ENCODE results near the gene ELOVL5.

DNA sequence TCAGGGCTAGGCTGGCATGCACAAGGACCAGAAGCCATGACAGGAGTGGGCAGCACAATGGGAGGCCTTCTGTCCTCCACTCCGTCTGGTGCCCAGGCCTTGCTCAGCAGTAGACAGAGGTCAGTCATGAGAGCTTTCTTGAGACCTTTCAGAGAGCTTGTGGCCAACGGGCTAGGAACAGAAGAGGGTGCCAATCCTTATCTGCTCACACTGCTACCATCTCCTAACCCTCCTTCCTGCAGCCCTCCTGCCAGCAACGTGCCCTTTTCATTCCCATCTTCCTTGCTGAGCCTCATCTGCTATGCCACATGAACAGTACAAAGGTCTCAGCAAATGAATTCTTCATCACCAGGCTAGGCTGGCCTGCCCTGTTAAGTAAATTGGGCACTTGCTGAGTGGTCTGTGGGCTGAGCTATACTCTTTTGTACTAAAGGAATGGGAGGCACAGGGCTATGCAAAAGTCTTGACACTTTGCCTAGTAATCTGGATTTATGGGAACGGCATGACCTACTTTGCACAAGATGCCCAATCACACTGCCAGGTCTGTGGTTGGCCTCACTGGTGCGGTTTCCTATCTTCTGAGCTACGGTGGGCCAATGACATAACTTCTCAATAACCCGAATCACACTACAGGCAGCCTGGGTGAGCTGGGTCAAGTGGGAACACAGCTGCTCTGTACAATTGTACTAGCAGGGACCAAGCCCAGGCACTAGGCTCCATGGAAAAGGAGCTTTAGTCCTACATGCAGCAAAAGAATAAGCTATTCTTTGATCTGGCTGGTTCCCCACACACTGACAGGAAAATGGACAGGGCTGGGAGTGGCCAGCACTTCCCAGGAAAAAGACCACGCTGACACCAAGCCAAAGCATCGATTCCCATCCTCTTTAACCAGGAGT, 47.8 kb downstream of the ELOVL5 start:
- TF ChIP-seq, protein P1, sequence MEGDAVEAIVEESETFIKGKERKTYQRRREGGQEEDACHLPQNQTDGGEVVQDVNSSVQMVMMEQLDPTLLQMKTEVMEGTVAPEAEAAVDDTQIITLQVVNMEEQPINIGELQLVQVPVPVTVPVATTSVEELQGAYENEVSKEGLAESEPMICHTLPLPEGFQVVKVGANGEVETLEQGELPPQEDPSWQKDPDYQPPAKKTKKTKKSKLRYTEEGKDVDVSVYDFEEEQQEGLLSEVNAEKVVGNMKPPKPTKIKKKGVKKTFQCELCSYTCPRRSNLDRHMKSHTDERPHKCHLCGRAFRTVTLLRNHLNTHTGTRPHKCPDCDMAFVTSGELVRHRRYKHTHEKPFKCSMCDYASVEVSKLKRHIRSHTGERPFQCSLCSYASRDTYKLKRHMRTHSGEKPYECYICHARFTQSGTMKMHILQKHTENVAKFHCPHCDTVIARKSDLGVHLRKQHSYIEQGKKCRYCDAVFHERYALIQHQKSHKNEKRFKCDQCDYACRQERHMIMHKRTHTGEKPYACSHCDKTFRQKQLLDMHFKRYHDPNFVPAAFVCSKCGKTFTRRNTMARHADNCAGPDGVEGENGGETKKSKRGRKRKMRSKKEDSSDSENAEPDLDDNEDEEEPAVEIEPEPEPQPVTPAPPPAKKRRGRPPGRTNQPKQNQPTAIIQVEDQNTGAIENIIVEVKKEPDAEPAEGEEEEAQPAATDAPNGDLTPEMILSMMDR (IDR thresholded peaks at IDR 0.05), result no peak
- no peak for TF ChIP-seq POLR2A (IDR thresholded peaks at IDR 0.05)

Data from testis (tissue), 2 donors.